ENCODE data around the gene PCDHB11.
"Not testable (repeated sequence)": the region's sequence is repeated elsewhere in the genome, so short reads cannot be mapped to it uniquely, and the experiment has no call there.

PCDHB11 gene

DNA sequence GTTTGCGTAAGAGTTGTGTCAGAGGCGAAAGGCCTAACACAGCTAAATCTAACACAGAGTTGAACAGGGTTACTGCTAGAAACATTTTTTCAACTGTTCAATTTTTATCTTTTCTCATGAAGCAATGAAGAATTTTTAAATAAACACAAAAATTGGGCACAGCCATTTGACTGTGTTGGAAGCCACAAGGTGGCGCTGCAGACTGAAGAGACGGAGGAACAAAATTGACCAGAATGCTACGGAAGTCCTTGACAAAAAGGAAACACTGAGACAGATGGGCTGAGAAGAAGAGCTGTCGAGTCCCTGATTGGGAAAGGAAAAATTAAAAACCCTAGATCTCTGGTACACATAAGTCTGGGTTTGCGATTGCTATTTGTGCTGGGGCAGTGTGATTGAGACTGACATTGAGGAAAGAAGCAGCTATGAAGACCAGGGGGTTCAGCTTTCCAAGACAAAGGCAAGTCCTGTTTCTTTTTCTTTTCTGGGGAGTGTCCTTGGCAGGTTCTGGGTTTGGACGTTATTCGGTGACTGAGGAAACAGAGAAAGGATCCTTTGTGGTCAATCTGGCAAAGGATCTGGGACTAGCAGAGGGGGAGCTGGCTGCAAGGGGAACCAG lies 12.4 kb upstream of the PCDHB11 start, which contains the start of gene PCDHB9:
Gene PCDHB9 (plus strand): TSS at position 265 of the 616 bp plus-strand sequence. CDS start 158 bp downstream, at position 423.
- DNase-seq (ENCODE audit: low read depth in 4 of 4, low spot score in 1 of 4), result no peak

DNA sequence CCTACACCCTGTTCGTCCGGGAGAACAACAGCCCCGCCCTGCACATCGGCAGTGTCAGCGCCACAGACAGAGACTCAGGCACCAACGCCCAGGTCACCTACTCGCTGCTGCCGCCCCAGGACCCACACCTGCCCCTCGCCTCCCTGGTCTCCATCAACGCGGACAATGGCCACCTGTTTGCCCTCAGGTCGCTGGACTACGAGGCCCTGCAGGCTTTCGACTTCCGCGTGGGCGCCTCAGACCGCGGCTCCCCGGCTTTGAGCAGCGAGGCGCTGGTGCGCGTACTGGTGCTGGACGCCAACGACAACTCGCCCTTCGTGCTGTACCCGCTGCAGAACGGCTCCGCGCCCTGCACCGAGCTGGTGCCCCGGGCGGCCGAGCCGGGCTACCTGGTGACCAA lies 10.7 kb upstream of the PCDHB11 start:
- not testable (repeated sequence) for DNase-seq (ENCODE audit: low read depth in 4 of 4, low spot score in 1 of 4)

DNA sequence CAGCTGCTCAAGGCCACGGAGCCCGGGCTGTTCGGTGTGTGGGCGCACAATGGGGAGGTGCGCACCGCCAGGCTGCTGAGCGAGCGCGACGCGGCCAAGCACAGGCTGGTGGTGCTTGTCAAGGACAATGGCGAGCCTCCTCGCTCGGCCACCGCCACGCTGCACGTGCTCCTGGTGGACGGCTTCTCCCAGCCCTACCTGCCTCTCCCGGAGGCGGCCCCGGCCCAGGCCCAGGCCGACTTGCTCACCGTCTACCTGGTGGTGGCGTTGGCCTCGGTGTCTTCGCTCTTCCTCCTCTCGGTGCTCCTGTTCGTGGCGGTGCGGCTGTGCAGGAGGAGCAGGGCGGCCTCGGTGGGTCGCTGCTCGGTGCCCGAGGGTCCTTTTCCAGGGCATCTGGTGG lies 10.3 kb upstream of the PCDHB11 start:
- not testable (repeated sequence) for DNase-seq (ENCODE audit: low read depth in 4 of 4, low spot score in 1 of 4)

DNA sequence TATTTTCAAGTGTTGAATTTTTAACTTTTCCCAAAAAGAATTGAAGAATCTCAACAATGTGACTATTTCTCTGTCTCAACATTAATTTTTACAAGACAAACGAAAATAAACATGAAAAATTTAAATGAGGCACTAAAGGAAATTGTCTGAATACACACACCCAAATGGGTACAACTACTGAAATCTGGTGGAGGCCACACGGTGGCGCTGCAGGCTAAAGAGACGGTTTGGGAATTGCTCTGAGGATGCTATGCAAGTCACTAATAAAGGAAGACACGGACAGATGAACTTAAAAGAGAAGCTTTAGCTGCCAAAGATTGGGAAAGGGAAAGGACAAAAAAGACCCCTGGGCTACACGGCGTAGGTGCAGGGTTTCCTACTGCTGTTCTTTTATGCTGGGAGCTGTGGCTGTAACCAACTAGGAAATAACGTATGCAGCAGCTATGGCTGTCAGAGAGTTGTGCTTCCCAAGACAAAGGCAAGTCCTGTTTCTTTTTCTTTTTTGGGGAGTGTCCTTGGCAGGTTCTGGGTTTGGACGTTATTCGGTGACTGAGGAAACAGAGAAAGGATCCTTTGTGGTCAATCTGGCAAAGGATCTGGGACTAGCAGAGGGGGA lies 7.2 kb upstream of the PCDHB11 start, which contains the start of gene PCDHB10:
Gene PCDHB10 (plus strand): TSS at position 244 of the 616 bp plus-strand sequence. CDS start 200 bp downstream, at position 444.
- DNase-seq (ENCODE audit: low read depth in 4 of 4, low spot score in 1 of 4), result no peak

DNA sequence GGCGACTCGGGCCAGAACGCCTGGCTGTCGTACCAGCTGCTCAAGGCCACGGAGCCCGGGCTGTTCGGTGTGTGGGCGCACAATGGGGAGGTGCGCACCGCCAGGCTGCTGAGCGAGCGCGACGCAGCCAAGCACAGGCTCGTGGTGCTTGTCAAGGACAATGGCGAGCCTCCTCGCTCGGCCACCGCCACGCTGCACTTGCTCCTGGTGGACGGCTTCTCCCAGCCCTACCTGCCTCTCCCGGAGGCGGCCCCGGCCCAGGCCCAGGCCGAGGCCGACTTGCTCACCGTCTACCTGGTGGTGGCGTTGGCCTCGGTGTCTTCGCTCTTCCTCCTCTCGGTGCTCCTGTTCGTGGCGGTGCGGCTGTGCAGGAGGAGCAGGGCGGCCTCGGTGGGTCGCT lies 5.1 kb upstream of the PCDHB11 start:
- DNase-seq (ENCODE audit: low read depth in 4 of 4, low spot score in 1 of 4), result not testable (repeated sequence)

DNA sequence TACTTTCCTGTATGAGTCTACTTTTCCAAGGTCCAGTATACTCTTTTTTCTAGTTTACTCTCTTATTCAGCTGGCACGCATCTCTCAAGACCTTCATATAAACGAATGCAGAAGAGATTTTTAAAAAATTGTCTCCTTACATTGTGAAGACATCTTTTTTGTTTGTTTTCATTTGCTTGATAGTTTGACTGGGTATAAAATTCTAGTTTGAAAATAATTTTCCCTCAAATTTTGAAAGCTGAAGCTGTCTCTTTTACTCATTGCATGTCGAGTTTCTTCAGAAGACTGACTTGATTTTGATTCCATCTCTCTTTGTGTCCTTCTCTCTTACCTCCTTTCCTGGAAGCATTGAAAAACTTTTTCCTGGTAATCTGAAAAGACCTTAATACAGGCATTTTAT lies 3.1 kb upstream of the PCDHB11 start:
- no peak for DNase-seq (ENCODE audit: low read depth in 4 of 4, low spot score in 1 of 4)

DNA sequence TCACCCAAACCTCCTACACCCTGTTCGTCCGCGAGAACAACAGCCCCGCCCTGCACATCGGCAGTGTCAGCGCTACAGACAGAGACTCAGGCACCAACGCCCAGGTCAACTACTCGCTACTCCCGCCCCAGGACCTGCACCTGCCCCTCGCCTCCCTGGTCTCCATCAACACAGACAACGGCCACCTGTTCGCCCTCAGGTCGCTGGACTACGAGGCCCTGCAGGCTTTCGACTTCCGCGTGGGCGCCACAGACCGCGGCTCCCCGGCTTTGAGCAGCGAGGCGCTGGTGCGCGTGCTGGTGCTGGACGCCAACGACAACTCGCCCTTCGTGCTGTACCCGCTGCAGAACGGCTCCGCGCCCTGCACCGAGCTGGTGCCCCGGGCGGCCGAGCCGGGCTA lies 1.7 kb downstream of the PCDHB11 start:
- not testable (repeated sequence) for DNase-seq (ENCODE audit: low read depth in 4 of 4, low spot score in 1 of 4)

DNA sequence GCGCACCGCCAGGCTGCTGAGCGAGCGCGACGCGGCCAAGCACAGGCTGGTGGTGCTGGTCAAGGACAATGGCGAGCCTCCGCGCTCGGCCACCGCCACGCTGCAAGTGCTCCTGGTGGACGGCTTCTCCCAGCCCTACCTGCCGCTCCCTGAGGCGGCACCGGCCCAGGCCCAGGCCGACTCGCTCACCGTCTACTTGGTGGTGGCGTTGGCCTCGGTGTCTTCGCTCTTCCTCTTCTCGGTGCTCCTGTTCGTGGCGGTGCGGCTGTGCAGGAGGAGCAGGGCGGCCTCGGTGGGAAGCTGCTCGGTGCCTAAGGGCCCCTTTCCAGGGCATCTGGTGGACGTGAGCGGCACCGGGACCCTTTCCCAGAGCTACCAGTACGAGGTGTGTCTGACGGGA lies 2.2 kb downstream of the PCDHB11 start:
- DNase-seq (ENCODE audit: low read depth in 4 of 4, low spot score in 1 of 4), result not testable (repeated sequence)

DNA sequence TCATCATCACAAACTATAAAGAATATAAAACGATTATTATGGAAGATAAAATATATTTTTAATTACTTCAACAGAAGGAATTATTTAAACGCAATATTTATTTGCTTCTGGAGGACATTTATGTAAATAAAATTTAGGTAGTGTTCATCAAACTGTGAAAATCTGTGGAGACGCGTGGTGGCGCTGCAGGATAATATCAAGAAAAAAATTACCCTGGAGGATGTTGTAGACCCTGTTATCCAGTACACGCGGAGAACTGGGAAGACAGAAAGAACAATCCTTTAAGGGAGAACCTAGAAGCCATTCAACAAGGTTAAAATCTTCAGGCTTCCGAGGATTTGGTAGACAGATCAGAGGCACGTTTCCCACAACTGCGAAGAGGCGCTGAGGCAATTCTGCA lies 9.1 kb downstream of the PCDHB11 start, which contains the start of gene PCDHB12:
Gene PCDHB12 (plus strand): TSS at position 242 of the 400 bp plus-strand sequence. CDS start 189 bp downstream, outside the sequence.
- DNase-seq (ENCODE audit: low read depth in 4 of 4, low spot score in 1 of 4), result no peak

DNA sequence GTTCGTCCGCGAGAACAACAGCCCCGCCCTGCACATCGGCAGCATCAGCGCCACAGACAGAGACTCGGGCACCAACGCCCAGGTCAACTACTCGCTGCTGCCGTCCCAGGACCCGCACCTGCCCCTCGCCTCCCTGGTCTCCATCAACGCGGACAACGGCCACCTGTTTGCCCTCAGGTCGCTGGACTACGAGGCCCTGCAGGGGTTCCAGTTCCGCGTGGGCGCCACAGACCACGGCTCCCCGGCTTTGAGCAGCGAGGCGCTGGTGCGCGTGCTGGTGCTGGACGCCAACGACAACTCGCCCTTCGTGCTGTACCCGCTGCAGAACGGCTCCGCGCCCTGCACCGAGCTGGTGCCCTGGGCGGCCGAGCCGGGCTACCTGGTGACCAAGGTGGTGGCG lies 10.9 kb downstream of the PCDHB11 start:
- DNase-seq (ENCODE audit: low read depth in 4 of 4, low spot score in 1 of 4), result not testable (repeated sequence)

DNA sequence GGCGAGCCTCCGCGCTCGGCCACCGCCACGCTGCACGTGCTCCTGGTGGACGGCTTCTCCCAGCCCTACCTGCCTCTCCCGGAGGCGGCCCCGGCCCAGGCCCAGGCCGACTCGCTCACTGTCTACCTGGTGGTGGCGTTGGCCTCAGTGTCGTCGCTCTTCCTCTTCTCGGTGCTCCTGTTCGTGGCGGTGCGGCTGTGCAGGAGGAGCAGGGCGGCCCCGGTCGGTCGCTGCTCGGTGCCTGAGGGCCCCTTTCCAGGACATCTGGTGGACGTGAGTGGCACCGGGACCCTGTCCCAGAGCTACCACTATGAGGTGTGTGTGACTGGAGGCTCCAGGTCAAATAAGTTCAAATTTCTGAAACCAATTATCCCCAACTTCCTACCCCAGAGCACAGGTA lies 11.4 kb downstream of the PCDHB11 start:
- DNase-seq (ENCODE audit: low read depth in 4 of 4, low spot score in 1 of 4), result not testable (repeated sequence)

DNA sequence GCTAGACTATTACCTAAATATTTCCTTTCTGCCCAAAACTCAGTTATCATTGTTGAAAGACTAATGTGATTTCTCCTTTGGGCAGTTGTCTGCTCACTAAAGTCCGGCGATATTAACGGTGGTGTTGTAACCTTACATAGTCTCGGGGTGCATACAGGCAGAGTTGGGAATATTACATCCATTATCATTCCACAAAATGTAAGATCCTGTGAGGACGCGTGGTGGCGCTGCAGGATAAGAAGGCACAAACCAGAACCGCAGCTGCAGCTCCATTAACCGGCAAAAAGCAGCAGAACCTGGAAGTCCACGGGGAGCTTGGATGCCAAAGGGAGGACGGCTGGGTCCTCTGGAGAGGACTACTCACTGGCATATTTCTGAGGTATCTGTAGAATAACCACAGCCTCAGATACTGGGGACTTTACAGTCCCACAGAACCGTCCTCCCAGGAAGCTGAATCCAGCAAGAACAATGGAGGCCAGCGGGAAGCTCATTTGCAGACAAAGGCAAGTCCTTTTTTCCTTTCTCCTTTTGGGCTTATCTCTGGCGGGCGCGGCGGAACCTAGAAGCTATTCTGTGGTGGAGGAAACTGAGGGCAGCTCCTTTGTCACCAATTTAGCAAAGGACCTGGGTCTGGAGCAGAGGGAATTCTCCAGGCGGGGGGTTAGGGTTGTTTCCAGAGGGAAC lies 14.4 kb downstream of the PCDHB11 start, which contains the start of gene PCDHB13:
Gene PCDHB13 (plus strand): TSS at position 264 of the 684 bp plus-strand sequence. CDS start 205 bp downstream, at position 469.
- not testable (repeated sequence) for DNase-seq (ENCODE audit: low read depth in 4 of 4, low spot score in 1 of 4)

DNA sequence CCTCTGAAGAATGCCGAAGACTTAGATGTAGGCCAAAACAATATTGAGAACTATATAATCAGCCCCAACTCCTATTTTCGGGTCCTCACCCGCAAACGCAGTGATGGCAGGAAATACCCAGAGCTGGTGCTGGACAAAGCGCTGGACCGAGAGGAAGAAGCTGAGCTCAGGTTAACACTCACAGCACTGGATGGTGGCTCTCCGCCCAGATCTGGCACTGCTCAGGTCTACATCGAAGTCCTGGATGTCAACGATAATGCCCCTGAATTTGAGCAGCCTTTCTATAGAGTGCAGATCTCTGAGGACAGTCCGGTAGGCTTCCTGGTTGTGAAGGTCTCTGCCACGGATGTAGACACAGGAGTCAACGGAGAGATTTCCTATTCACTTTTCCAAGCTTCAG lies 15.2 kb downstream of the PCDHB11 start:
- not testable (repeated sequence) for DNase-seq (ENCODE audit: low read depth in 4 of 4, low spot score in 1 of 4)

DNA sequence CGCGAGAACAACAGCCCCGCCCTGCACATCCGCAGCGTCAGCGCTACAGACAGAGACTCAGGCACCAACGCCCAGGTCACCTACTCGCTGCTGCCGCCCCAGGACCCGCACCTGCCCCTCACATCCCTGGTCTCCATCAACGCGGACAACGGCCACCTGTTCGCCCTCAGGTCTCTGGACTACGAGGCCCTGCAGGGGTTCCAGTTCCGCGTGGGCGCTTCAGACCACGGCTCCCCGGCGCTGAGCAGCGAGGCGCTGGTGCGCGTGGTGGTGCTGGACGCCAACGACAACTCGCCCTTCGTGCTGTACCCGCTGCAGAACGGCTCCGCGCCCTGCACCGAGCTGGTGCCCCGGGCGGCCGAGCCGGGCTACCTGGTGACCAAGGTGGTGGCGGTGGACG lies 16.1 kb downstream of the PCDHB11 start:
- DNase-seq (ENCODE audit: low read depth in 4 of 4, low spot score in 1 of 4), result not testable (repeated sequence)

DNA sequence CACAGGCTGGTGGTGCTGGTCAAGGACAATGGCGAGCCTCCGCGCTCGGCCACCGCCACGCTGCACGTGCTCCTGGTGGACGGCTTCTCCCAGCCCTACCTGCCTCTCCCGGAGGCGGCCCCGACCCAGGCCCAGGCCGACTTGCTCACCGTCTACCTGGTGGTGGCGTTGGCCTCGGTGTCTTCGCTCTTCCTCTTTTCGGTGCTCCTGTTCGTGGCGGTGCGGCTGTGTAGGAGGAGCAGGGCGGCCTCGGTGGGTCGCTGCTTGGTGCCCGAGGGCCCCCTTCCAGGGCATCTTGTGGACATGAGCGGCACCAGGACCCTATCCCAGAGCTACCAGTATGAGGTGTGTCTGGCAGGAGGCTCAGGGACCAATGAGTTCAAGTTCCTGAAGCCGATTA lies 16.6 kb downstream of the PCDHB11 start:
- not testable (repeated sequence) for DNase-seq (ENCODE audit: low read depth in 4 of 4, low spot score in 1 of 4)

DNA sequence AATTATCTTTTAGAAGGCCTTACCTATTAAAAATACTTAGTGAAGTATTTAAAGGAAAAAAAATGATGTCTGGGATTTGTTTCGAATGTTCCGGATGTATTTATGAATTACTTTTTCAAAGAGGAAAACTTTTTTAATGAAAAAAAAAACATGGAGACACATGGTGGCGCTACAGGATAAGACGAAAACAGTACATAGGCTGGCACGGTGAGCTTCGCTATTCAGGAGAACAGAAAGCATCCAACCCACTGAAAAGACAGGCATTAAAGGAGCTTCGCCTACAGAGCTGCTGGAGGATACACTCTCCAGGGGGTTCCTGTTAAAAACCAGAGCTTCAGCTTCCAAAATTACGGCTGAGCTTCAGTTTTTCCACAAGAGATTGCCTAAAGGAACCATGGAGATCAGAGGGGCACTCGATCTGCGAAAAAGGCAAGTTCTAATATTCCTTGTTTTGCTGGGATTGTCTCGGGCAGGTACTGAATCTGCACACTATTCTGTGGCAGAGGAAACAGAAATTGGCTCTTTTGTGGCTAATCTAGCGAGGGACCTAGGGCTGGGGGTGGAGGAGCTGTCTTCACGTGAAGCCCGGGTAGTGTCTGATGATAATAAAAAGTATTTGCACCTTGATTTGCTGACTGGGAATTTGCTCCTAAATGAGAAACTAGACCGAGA lies 23.8 kb downstream of the PCDHB11 start, which contains the start of gene PCDHB14:
Gene PCDHB14 (plus strand): TSS at position 232 of the 672 bp plus-strand sequence. CDS start 163 bp downstream, at position 395.
- no peak for DNase-seq (ENCODE audit: low read depth in 4 of 4, low spot score in 1 of 4)

DNA sequence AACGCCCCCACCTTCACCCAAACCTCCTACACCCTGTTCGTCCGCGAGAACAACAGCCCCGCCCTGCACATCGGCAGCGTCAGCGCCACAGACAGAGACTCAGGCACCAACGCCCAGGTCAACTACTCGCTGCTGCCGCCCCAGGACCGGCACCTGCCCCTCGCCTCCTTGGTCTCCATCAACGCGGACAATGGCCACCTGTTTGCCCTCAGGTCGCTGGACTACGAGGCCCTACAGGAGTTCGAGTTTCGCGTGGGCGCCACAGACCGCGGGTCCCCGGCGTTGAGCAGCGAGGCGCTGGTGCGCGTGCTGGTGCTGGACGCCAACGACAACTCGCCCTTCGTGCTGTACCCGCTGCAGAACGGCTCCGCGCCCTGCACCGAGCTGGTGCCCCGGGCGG lies 25.4 kb downstream of the PCDHB11 start:
- DNase-seq (ENCODE audit: low read depth in 4 of 4, low spot score in 1 of 4), result not testable (repeated sequence)

DNA sequence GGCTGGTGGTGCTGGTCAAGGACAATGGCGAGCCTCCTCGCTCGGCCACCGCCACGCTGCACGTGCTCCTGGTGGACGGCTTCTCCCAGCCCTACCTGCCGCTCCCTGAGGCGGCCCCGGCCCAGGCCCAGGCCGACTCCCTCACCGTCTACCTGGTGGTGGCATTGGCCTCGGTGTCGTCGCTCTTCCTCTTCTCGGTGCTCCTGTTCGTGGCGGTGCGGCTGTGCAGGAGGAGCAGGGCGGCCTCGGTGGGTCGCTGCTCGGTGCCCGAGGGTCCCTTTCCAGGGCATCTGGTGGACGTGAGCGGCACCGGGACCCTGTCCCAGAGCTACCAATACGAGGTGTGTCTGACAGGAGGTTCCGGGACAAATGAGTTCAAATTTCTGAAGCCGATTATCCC lies 26.0 kb downstream of the PCDHB11 start:
- DNase-seq (ENCODE audit: low read depth in 4 of 4, low spot score in 1 of 4), result not testable (repeated sequence)

DNA sequence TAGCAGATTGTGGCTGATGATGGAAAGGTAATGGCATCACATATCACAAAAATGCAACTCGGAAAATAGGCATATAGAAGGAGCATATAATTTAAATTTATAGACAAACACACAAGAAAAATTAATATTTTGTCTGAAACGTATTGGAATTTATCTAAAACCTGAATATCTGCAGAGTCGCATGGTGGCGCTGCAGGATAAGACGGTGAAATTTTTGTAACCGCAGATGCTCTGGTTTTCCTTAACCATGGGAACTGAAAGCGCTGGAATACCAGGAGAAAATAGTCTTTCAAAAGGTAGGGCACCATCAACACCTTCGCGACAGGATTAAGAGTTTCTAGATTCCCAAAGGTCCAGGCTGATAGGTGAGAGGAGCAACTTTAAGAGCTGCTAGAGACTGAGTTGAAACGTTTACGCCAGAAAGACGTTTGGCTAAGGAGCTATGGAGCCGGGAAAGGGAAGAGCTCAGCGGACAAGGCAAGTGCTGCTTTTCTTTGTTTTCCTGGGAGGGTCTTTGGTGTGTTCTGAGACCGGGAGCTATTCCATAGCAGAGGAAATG lies 34.8 kb downstream of the PCDHB11 start:
- DNase-seq (ENCODE audit: low read depth in 4 of 4, low spot score in 1 of 4), result no peak

DNA sequence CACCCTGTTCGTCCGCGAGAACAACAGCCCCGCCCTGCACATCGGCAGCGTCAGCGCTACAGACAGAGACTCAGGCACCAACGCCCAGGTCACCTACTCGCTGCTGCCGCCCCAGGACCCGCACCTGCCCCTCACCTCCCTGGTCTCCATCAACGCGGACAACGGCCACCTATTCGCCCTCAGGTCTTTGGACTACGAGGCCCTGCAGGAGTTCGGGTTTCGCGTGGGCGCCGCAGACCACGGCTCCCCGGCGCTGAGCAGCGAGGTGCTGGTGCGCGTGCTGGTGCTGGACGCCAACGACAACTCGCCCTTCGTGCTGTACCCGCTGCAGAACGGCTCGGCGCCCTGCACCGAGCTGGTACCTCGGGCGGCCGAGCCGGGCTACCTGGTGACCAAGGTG lies 36.5 kb downstream of the PCDHB11 start:
- DNase-seq (ENCODE audit: low read depth in 4 of 4, low spot score in 1 of 4), result not testable (repeated sequence)
